GM12875 (cell line): ENCODE measurements around the gene RPL21.

Experiments used
- H3K4me3 ChIP-seq: one replicate; pipeline ENCODE4 v1.5.1; 2011; ENCODE audit warnings: low read depth, low read length, control low read depth
- TF ChIP-seq, protein P1 (sequence below): IDR thresholded peaks from 2 replicates; pipeline ENCODE4 v1.5.1; 2011; ENCODE audit warnings: low read depth, mild to moderate bottlenecking, control low read depth, inconsistent platforms, low read length, moderate library complexity, borderline replicate concordance; ENCODE audit not compliant: insufficient read depth

The RPL21 gene

DNA sequence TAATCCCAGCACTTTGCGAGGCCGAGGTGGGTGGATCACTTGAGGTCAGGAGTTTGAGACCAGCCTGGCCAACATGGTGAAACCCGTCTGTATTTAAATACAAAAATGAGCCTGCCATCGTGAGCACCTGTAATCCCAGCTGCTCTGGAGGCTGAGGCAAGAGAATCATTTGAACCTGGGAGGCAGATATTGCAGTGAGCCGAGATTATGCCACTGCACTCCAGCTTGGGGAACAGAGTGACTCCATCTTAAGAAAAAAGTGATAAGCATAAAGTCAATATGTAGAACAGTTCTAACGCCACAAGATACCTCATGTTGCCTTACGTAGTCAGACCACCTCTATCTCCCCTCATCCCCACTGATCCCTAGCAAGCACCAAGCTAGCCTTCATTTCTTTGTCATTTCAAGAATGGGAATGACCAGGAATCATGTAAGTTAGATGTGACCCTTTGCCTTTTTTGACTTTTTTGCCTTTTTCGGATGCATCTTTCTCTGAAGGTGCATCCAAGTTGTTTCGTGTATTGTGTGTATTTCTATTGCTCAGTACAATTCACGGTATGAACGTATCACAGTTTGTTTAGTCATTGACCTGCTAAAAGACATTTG is 6.4 kb downstream of the RPL21 start:
- TF ChIP-seq, protein P1, sequence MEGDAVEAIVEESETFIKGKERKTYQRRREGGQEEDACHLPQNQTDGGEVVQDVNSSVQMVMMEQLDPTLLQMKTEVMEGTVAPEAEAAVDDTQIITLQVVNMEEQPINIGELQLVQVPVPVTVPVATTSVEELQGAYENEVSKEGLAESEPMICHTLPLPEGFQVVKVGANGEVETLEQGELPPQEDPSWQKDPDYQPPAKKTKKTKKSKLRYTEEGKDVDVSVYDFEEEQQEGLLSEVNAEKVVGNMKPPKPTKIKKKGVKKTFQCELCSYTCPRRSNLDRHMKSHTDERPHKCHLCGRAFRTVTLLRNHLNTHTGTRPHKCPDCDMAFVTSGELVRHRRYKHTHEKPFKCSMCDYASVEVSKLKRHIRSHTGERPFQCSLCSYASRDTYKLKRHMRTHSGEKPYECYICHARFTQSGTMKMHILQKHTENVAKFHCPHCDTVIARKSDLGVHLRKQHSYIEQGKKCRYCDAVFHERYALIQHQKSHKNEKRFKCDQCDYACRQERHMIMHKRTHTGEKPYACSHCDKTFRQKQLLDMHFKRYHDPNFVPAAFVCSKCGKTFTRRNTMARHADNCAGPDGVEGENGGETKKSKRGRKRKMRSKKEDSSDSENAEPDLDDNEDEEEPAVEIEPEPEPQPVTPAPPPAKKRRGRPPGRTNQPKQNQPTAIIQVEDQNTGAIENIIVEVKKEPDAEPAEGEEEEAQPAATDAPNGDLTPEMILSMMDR, result no peak
- no peak overlapping the region for H3K4me3 ChIP-seq

DNA sequence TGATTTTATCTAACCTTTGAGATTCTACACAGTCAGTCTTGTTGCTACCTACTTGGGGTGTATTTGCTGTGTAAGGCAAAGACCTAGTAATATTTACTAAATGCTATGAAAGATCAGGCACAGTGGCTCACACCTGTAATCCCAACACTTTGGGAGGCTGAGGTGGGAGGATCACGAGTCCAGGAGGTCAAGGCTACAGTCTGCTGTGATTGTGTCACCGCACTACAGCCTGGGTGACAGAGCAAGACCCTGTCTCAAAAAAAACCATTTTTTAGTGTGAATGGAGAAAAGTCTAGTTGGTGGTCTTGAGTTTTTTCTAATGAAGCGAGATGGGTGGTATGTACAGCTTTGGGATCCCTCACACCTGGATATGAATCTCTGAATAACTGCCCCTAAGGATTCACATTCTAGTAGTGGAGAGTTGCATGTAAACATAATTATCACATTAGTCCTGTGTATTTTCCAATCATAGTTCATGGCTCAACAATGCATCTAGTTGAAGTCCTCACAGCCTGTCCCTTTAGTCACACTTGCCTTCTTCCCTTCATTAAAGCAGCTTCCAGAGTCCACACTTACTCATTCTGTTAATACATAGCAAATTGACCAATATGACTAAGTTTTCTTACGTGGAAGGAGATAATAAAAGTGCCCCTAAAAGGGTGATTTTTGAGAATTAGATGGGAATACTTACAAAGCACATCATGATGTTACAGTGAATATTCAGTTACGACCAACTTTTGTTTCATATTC is 7.5 kb downstream of the RPL21 start:
- TF ChIP-seq, protein P1, result no peak

DNA sequence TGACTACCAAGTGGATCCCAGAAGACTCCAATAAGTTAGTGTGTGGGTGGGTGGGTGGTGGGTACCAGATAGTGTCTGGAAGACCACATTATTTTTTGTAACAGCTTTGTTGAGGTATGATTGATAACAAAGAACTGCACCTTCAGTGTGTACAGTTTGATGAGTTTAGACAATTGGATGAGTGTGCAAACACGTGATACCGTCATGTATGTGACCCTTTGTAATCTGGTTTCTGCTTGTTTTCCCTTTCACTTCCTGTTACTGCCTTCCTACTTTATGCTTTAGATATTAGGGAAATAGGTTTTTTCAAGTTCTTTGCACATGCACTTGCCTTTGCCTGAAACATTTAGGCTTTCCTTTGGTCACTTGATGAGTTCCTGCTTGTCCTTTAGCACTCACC is 8.5 kb downstream of the RPL21 start:
- no peak overlapping the region for H3K4me3 ChIP-seq
- TF ChIP-seq, protein P1, result no peak

More for the DNA sequence above, 7.5 kb downstream of the RPL21 start:
- H3K4me3 ChIP-seq, result no peak overlapping the region

DNA sequence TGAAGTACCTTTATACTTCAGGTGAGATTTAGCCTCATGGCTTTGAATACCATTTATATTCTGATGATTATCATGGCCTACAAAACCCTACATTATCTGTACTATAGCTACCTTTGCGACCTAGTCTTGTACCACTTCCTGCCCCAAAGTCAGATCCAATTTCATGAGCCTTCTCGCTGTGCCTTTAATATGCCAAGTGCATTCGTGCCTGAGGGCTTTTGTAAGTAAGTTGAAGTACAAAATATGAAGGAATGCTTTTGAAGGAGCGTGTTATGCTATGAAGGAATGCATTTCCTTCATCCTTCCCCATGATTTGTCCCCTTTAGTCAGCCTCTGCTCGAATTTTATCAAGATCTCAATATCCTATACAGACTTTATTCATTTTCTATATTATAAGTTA is 10.0 kb downstream of the RPL21 start:
- H3K4me3 ChIP-seq, result no peak overlapping the region
- TF ChIP-seq, protein P1, result no peak

DNA sequence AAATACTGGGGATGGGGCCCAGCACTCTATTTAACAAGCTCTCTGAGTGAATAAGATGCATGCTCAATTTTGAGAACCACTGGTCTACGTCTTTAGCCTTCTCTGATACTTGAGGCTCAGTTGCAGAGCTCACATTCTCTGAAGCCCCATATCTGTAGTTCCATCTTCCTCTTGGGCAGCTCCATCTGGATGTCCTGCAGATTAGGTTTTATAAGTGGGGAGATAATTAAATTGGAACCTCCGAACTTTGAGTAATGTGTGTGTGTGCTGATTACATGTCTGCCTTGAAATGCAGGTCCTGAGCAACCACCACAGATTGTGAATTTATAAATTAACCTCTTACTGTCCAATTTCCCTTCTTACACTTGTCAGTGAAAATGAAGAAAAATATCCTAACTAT is 12.1 kb downstream of the RPL21 start:
- no peak overlapping the region for H3K4me3 ChIP-seq
- TF ChIP-seq, protein P1, result no peak

DNA sequence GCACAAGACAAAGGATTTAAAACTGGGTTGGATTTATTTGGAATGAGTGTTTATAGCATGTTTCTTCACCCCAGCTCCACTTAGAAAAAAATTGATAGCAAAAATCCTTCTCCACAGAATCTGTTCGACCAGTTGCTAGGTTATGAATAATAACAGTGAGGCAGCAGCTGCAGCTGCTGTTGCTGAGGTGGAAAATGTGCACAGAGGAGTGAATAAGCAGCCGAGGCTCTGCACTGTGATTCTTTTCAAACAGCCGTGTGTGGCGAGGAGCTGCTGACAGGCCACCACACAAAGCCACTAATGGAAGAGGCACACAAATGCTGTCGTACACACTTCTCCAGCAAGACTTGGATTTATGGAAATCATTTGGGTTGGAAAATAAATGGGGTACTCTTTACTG is 12.8 kb downstream of the RPL21 start:
- TF ChIP-seq, protein P1, result no peak
- H3K4me3 ChIP-seq, result no peak overlapping the region

DNA sequence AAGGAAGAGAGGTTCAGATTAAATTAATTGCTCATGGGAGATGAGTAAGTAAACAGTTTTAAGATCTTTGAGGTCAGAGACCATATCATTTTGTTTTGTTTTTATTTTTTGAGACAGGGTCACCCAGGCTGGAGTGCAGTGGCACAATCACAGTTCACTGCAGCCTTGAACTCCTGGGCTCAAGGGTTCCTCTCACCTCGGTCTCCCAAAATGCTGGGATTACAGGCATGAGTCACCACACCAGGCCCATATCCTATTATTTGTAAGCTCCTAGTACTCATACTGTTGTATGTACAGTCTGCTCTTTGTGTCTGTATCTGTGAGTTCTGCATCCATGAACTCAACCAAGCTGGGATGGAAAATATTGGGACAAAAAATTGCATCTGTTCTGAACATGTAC is 13.3 kb downstream of the RPL21 start:
- TF ChIP-seq, protein P1, result no peak
- H3K4me3 ChIP-seq, result no peak overlapping the region
